Right atrium auricular region (tissue), 2 donors: ENCODE measurements around the gene CCDC178. TPM values are rescaled to one million over a fixed set of nuclear protein-coding genes. Genes with fewer than 3 reads are reported as not detected.

Experiments
- DNase-seq: peaks from one replicate; pipeline ENCODE4 v3.0.0-alpha.2; 2019; ENCODE audit warnings: low spot score
- H3K27ac ChIP-seq, 2 donors: fragments of 200-600 bp; sonication (generic); 1 replicate in 1 of 2; 2 replicates in 1 of 2; pipeline ENCODE4 v1.5.1; 2016 to 2019
- H3K27me3 ChIP-seq, 2 donors: fragments of 200-600 bp; sonication (generic); one replicate each; pipeline versions ENCODE4 v1.5.1 to v1.6.0; 2017 to 2019
- H3K36me3 ChIP-seq: fragments of 200-600 bp; sonication (generic); one replicate; pipeline ENCODE4 v1.5.1; 2016
- H3K4me1 ChIP-seq, 2 donors: fragments of 200-600 bp; sonication (generic); one replicate each; pipeline versions ENCODE4 v1.5.1 to v1.6.0; 2017 to 2019
- H3K4me3 ChIP-seq, 2 donors: fragments of 200-600 bp; sonication (generic); 1 replicate in 1 of 2; 2 replicates in 1 of 2; pipeline ENCODE4 v1.5.1; 2017 to 2019; ENCODE audit warnings: mild to moderate bottlenecking in 1 of 2, moderate library complexity in 1 of 2
- H3K9me3 ChIP-seq, 2 donors: fragments of 200-600 bp; sonication (generic); one replicate each; pipeline ENCODE4 v1.5.1; 2019
- CTCF ChIP-seq, 2 donors: fragments of 200-600 bp; sonication (generic); IDR thresholded peaks; one replicate each; pipeline ENCODE4 v1.5.1; 2019; ENCODE audit warnings: antibody characterized with exemption in 2 of 2
- total RNA-seq, 2 donors: library from RNA; depleted of rRNA; stranded (reverse); fragments of >200 nt; gene quantifications; one replicate each; pipeline ENCODE4 v1.1.0, GENCODE V29; 2016

Gene CCDC178
- total RNA-seq = not detected

- peak; percentile 57 to 65 for TF ChIP-seq CTCF (IDR thresholded peaks at IDR 0.05)
- Histone ChIP-seq H3K27ac (no peak within 1 kb of the TSS), H3K4me3 (peak within 1 kb of the TSS; percentile 40 to 58), H3K27me3 (no peaks in the 10 kb centered on the region), H3K9me3 (no peaks in the 10 kb centered on the region), H3K4me1 (peaks cover 0 to 5% of the 10 kb centered on the region in 2 donors), H3K36me3 (no peaks in the 10 kb centered on the region)
- no peak for DNase-seq
Observed at GRCh38 chr18:33440060-33441043, at the start of gene CCDC178. CCDC178 (minus strand) TSS chr18:33440721; CDS start chr18:33412088, 28,633 bp downstream.

GRCh38 chr18:33483908-33484307 is 43.4 kb upstream of the CCDC178 start:
- no peak overlapping the region for H3K4me3 ChIP-seq
- no peaks in the 10 kb centered on the region for H3K9me3 ChIP-seq
- no peak for TF ChIP-seq CTCF (IDR thresholded peaks at IDR 0.05)
- no peaks in the 10 kb centered on the region for H3K4me1 ChIP-seq
- no peaks in the 10 kb centered on the region for H3K27me3 ChIP-seq
- no peak overlapping the region for H3K27ac ChIP-seq
- no peaks in the 10 kb centered on the region for H3K36me3 ChIP-seq
- no peak for DNase-seq

- Histone ChIP-seq H3K27ac (no peak overlapping the region), H3K4me3 (no peak overlapping the region), H3K27me3 (no peaks in the 10 kb centered on the region), H3K4me1 (no peaks in the 10 kb centered on the region), H3K36me3 (no peaks in the 10 kb centered on the region), H3K9me3 (no peaks in the 10 kb centered on the region)
- no peak for TF ChIP-seq CTCF (IDR thresholded peaks at IDR 0.05)
- DNase-seq = no peak
Observed at GRCh38 chr18:33472509-33472908, 32.0 kb upstream of the CCDC178 start.

GRCh38 chr18:33470216-33470615 is 29.7 kb upstream of the CCDC178 start:
- no peak for TF ChIP-seq CTCF (IDR thresholded peaks at IDR 0.05)
- no peaks in the 10 kb centered on the region for H3K27me3 ChIP-seq
- H3K27ac ChIP-seq = no peak overlapping the region
- H3K36me3 ChIP-seq = no peaks in the 10 kb centered on the region
- no peaks in the 10 kb centered on the region for H3K4me1 ChIP-seq
- H3K9me3 ChIP-seq = no peaks in the 10 kb centered on the region
- H3K4me3 ChIP-seq = no peak overlapping the region
- no peak for DNase-seq

GRCh38 chr18:33469699-33470098 is 29.2 kb upstream of the CCDC178 start:
- no peak overlapping the region for H3K4me3 ChIP-seq
- no peaks in the 10 kb centered on the region for H3K27me3 ChIP-seq

More at GRCh38 chr18:33469699-33470098, 29.2 kb upstream of the CCDC178 start:
- no peak overlapping the region for H3K27ac ChIP-seq
- no peaks in the 10 kb centered on the region for H3K9me3 ChIP-seq
- TF ChIP-seq CTCF (IDR thresholded peaks at IDR 0.05) = no peak
- H3K4me1 ChIP-seq = no peaks in the 10 kb centered on the region
- DNase-seq = no peak
- H3K36me3 ChIP-seq = no peaks in the 10 kb centered on the region
